Measurements from ENCODE around the gene C4A. TPM values are rescaled to one million over a fixed set of nuclear protein-coding genes. Genes with fewer than 3 reads are reported as not detected.
"Not testable (repeated sequence)": the region's sequence is repeated elsewhere in the genome, so short reads cannot be mapped to it uniquely, and the experiment has no call there.

The C4A gene
- total RNA-seq, 1 donor from 2014 or later, result 92.1 TPM

DNA sequence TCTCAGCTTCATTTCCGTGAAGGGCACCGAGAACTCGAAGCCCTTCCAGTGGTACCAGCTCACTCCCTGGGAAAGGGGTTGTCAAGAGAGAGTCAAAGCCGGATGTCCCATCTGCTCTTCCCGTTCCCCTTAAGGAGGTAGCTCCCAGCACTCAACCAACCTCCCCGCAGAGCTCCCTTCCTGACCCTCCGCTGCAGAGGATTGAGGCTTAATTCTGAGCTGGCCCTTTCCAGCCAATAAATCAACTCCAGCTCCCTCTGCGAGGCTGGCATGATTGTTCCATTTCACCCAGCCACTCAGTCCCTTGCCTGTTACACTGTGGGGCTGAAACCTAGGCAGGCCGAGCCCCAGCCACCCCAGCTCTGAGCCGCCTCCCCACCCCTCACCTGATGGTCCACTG is 59.5 kb downstream of the C4A start:
- intact Hi-C loops (cut with DNase I); DNase-seq (ENCODE audit: missing footprints); ATAC-seq: not testable (repeated sequence)

DNA sequence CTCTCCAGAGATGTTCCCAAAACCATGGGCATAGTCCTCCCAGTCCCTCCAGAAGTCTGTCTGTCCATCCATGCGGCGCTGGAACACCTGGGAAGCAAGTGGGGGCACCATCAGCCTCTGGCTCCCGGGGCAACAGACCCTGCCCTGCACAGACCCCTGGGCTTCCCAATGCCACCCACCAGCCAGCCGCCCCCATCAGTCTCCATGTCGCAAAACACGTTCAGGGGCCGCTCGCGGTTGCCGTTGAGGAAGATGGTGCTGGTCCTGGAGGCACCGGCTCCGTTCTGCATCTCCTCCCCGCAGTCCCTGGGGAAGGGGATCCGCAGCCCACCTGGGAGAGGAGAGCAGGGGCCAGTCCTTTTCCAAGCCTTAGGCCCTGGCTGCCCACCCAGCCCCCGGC is 60.4 kb downstream of the C4A start:
- ATAC-seq; intact Hi-C loops (cut with DNase I); DNase-seq (ENCODE audit: missing footprints): not testable (repeated sequence)

DNA sequence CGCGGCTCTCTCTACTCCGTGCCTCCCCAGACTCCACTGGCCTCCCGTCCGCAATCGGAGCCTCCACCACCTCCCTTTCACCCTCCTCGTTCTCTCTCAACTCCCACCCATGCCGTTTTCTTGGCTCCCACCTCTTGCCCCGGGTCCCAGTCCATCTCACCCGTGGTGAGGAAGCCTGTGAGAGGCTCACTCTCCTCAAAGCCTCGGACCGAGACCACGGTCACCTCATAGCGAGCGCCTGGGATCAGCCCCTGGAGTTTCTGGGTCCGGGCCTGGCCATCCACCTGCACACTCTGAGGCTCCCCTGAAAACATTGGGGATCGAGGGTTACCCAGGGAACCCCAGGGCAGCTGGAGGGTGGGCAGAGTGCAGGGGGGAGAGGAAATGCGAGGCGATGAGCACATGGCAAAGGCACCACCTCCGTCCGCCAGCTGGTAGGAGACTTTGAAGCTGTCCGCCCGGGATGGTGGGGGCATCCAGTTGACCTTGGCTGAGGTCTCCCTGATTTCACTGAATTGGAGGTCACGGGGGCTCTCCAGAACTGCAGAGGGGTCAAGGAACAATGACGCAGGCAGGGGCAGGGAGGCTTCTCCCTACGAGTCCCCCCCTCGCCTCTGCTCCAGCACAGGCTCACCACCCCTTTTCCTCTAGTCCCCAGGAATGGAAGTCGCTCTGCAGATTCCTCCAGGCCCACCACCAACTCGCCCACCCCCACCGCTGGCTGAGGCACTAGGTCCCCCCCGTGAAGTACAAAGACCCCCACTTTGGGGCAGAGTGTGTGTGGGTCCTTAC is 61.9 kb downstream of the C4A start:
- ATAC-seq; intact Hi-C loops (cut with DNase I): not testable (repeated sequence)
- DNase-seq (ENCODE audit: missing footprints), result peak; percentile 61

DNA sequence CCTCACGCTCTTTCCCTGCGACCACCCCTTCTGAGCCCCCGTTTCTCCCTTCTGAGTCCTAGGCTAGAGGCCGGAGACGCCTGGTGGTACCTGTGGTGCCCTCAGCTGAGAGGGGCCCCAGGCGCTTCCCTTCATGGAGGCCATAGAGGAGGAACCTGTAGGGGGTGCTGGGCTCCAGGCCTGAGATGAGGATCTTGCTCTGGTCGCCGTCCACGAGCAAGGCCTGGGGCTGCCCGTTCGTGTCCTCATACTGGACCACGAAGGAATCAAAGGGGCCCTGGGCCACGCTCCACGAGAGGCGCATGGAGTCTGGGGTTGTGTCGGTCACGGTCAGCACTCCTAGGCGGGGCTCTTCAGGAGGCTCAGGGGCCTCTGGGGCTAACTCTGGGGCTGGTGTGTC is 63.1 kb downstream of the C4A start:
- intact Hi-C loops (cut with DNase I); ATAC-seq: not testable (repeated sequence)
- peak; percentile 30 for DNase-seq (ENCODE audit: missing footprints)

DNA sequence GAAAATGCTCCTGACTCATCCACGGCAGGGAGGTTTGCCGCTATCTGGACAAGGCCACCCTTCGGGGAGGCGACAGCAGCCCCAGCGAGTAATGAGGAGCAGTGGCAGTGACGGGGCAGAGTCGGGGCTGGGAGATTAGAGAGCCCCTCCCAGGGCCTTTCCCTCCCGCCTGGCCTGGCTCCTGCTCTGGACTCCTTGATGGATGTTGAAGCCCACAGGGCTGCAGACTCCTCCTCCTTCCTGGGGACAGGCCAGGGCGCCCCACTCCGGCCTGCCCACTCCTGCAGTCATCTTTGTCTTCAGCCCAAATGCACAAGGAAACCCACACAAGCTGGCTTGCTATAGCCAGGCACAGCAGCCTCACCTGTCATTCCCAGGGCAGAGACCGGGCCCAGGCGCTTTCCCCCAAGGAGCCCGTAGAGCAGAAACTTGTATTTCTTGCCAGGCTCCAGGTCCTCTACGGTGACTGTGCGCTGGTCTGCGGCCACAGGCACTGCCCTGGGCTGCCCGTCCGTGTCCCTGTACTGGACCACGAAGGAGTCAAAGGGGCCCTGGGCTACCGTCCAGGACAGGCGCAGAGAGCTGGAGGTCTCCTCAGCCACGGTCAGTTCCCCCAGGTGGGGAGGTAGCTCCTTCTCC is 64.1 kb downstream of the C4A start:
- intact Hi-C loops (cut with DNase I), result no loop called here
- ATAC-seq (peak; percentile 32), DNase-seq (ENCODE audit: missing footprints) (peak; percentile 70)

DNA sequence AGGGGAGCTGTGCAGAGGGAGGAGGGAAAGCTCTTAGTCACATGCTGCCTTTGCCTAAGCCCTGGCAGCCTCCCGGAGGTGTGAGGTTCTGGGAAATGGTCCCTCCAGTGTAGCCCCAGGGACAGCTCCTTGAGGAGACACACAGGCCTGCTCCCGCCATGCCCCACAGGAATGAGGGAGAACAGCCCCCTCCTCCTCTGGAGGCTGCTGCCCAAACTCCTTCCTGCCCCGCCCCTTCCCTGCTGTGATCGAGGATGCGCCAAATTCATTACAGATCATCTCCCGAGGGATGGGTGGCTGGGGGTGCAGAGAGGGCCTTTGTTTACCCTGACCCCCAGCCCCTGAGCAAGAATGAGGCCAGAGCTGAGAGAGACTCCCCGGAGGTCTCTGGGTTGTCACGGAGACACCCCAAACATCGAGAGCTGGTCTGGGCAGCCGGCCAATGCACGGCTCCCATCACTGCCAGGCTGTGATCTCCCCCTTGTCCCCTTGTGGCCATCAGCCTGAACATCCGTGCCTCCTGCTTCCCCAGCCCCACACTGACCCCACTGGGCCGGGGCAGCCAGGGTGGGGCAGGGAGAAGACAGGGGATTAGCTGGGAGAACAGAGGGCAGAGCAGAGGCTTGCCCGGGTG is 64.7 kb downstream of the C4A start:
- intact Hi-C loops (cut with DNase I), result no loop called here
- ATAC-seq, result peak; percentile 37
- peak; percentile 75 for DNase-seq (ENCODE audit: missing footprints)

DNA sequence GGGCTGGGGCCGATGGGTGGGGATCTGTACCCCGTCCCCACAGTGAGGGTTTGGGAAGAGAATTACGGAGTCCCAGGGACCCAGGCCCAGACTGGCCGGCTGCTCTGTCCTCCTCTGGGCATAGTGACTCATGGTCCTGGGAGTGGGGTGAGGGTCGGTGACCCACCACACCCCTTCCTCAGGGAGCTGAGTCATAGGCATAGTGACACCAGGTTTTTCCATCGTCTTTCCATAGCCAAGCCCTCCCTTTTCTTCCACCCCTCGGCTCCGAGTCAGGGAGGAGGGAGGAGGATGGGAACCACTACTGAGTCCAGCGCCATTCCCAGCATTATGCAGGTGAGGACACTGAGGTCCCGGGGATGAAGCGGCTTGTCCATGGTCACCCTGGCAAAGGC is 65.2 kb downstream of the C4A start:
- DNase-seq (ENCODE audit: missing footprints), result peak; percentile 64
- peak; percentile 66 for ATAC-seq
- intact Hi-C loops (cut with DNase I), result no loop called here

DNA sequence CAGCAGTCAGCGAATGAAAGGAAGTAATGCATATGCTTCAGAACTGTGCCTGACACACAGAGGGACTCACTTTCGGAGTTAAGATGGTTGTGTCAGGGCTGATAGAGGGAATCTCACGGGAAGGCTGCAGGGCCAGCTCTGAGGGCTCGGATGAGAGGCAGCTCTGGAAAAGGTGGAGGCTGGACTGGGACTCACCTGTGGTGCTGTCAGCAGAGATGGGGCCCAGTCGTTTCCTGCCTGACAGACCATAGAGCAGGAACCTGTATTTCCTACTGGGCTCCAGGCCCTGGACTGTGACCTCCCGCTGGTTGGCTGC is 65.6 kb downstream of the C4A start:
- DNase-seq (ENCODE audit: missing footprints), result peak; percentile 43
- ATAC-seq, result no peak
- intact Hi-C loops (cut with DNase I), result no loop called here

DNA sequence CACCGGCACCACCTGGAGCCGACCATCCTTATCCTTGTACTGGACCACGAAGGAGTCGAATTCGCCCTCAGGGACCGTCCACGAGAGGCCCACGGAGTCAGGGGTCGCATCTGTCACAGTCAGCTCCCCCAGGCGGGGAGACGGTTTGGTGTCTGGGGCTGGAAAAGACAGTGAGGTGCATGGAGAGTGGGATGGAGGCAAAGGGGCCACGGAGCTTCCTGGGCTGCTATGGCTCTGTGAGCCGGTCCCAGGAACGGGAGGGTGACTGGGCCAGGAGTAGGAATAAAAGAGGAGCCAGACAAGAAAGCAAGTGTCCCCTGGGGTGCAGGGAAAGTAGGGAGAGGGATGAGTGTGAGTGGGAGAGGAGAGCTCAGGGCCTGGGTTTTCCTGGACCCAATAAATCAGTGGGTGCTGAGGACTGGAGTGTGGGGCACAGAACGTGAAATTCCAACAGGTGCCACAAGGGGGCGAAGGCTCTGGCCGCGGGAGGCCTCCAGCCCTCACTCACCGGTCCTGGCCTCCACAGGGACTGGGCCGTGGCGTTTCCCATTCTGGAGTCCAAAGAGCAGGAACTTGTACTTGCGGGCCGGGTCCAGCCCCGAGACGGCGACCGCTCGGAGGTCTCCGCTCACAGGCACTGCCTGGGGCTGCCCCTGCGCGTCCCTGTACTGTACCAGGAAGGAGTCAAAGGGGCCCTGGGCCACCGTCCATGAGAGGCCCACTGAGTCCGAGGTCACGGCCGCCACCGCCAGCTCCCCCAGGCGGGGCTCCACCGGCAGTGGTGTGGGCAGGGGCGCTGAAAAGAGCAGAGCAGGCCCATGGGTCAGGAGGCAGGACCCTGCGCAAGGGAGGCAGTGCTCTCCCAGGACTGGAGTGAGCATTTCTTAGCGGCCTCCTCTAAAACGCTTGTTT is 66.3 kb downstream of the C4A start:
- DNase-seq (ENCODE audit: missing footprints) (peak; percentile 79), ATAC-seq (peak; percentile 53)
- intact Hi-C loops (cut with DNase I), result no loop called here

DNA sequence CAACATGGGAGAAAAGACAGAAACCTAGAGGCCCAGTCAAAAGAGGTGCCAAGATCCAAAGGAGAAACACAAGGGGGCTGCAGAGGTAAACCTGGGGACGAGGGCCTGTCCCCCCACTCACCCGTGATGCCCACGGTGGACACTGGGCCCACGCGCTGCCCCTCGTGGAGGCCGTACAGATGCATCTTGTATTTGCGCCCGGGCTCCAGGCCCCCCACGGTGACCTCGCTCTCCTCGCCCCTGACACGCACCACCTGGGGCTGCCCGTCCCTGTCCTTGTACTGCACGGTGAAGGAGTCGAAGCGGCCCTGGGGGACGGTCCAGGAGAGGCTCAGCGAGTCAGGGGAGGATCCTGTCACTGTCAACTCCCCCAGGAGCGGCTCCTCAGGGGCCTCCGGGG is 67.3 kb downstream of the C4A start:
- ATAC-seq; intact Hi-C loops (cut with DNase I); DNase-seq (ENCODE audit: missing footprints): not testable (repeated sequence)

DNA sequence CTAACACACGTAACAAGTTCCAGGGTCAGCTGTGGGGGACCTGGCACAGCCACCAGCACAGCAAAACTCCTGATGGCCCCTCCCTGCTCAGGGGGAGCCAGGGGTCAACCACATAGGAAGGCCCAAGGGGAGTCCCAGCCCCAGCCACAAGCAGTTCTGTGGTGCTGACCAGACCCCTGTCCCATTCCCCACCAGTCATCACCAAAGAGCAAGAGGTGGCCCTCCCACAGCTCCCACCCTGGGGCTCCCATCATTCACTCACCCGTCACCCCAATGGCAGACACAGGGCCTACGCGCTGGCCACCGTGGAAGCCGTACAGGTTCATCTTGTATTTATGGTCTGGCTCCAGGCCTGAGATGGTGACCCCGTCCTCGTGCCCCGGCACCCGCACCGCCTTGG is 67.9 kb downstream of the C4A start:
- ATAC-seq; intact Hi-C loops (cut with DNase I): not testable (repeated sequence)
- DNase-seq (ENCODE audit: missing footprints), result peak; percentile 34

DNA sequence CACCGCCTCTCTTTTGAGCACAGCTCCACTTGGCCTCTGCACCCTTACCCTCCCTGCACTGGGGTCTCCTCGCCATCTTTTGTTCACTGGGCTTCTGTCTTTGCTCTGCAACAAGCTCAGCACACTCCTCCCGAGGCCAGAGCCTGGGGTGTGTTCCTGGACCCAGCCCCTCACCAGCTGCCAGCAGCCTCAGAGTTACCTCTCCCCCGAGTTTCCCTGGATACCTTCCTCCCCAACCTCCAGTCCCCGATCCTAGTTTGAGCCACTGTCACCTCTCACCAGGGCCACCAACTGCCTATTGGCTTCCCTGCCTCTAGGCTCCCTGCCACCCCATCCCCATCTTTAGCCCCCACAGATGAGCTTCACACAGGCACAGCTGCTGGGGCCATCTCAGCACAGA is 68.7 kb downstream of the C4A start:
- intact Hi-C loops (cut with DNase I), result no loop called here
- ATAC-seq, result no peak

More for the DNA sequence above, 68.7 kb downstream of the C4A start:
- no peak for DNase-seq (ENCODE audit: missing footprints)

Small RNAs within 50 kb of the gene (microRNA-seq; reads per million reads assigned to microRNA genes)
- not detected for gene MIR1236

Other genes starting within 250 kb of the C4A start
- 102 TPM for gene CLIC1, start 245.5 kb upstream of the C4A start, total RNA-seq
- gene MSH5, start 242.1 kb upstream of the C4A start, total RNA-seq, result 2.0 TPM
- 0.57 TPM for gene SAPCD1, start 219.4 kb upstream of the C4A start, total RNA-seq
- gene VWA7, start 204.7 kb upstream of the C4A start, total RNA-seq, result 12.1 TPM
- 29.7 TPM for gene VARS1, start 186.3 kb upstream of the C4A start, total RNA-seq
- 24.6 TPM for gene LSM2, start 175.1 kb upstream of the C4A start, total RNA-seq
- gene HSPA1L, start 166.8 kb upstream of the C4A start, total RNA-seq, result 1.6 TPM
- 298 TPM for gene HSPA1A, start 166.5 kb upstream of the C4A start, total RNA-seq
- gene HSPA1B, start 154.3 kb upstream of the C4A start, total RNA-seq, result 215 TPM
- 25.6 TPM for gene NEU1, start 119.2 kb upstream of the C4A start, total RNA-seq
- not detected for gene SLC44A4, start 103.1 kb upstream of the C4A start, total RNA-seq
- 16.8 TPM for gene EHMT2, start 84.4 kb upstream of the C4A start, total RNA-seq
- 3.2 TPM for gene ZBTB12, start 80.0 kb upstream of the C4A start, total RNA-seq
- gene C2, start 54.3 kb upstream of the C4A start, total RNA-seq, result 8.9 TPM
- gene CFB, start 36.0 kb upstream of the C4A start, total RNA-seq, result 8.8 TPM
- gene NELFE, start 23.1 kb upstream of the C4A start, total RNA-seq, result 41.9 TPM
- 30.7 TPM for gene SKIC2, start 22.9 kb upstream of the C4A start, total RNA-seq
- 9.8 TPM for gene DXO, start 9.9 kb upstream of the C4A start, total RNA-seq
- gene C4B, start 32.7 kb downstream of the C4A start, total RNA-seq, result 81.6 TPM
- gene CYP21A2, start 56.4 kb downstream of the C4A start, total RNA-seq, result 0.30 TPM
- gene TNXB, start 127.3 kb downstream of the C4A start, total RNA-seq, result 73.3 TPM
- gene ATF6B, start 146.2 kb downstream of the C4A start, total RNA-seq, result 24.4 TPM
- 2.8 TPM for gene FKBPL, start 148.2 kb downstream of the C4A start, total RNA-seq
- gene PRRT1, start 169.9 kb downstream of the C4A start, total RNA-seq, result 0.46 TPM
- gene PPT2, start 172.1 kb downstream of the C4A start, total RNA-seq, result 22.8 TPM
- gene EGFL8, start 182.5 kb downstream of the C4A start, total RNA-seq, result 7.8 TPM
- 48.2 TPM for gene AGPAT1, start 194.0 kb downstream of the C4A start, total RNA-seq
- 97.5 TPM for gene RNF5, start 196.3 kb downstream of the C4A start, total RNA-seq
- gene AGER, start 202.2 kb downstream of the C4A start, total RNA-seq, result 2.0 TPM
- 42.9 TPM for gene PBX2, start 208.1 kb downstream of the C4A start, total RNA-seq
- gene GPSM3, start 210.6 kb downstream of the C4A start, total RNA-seq, result 6.3 TPM
- 24.4 TPM for gene NOTCH4, start 242.0 kb downstream of the C4A start, total RNA-seq